Endothelial cell of coronary artery (primary cell): ENCODE results near the gene ZFHX3. TPM values are rescaled to one million over a fixed set of nuclear protein-coding genes. Genes with fewer than 3 reads are reported as not detected.

Experiments used
- total RNA-seq: library from RNA; depleted of rRNA; stranded (reverse); fragments of >200 nt; gene quantifications from 2 replicates; pipeline ENCODE4 v1.2.3, GENCODE V29; 2014

ZFHX3 gene
- total RNA-seq, result 3.1 and 7.0 TPM in 2 replicates

GRCh38 chr16:73047536-73048291 is at the start of gene ZFHX3:
Gene ZFHX3, minus strand, starts transcription at chr16:73048128. Its CDS starts 87,983 bp downstream, at chr16:72960145.

